WTC11 (cell line): ENCODE results near the gene RPS6KA2. TPM values are rescaled to one million over a fixed set of nuclear protein-coding genes. Genes with fewer than 3 reads are reported as not detected.

Experiments
- ATAC-seq: fragments of 200-7000 bp; cut with Tn5 transposase; 2 replicates; pipeline ENCODE4 v1.10.0; 2021; ENCODE audit warnings: mild to moderate bottlenecking, moderate library complexity
- CTCF ChIA-PET: fragments of 300-600 bp; sonication (Branson Sonifier 250); formaldehyde crosslinking; loops from one replicate; lab custom pipeline; 2021; ENCODE audit warnings: antibody characterized with exemption; lab: Charles Lee
- POLR2A ChIA-PET: fragments of 350-600 bp; sonication (Branson Sonifier 250); formaldehyde crosslinking; loops from one replicate; lab custom pipeline; 2021; ENCODE audit warnings: antibody characterized with exemption; lab: Charles Lee
- DNase-seq: peaks from one replicate; pipeline ENCODE4 v3.0.0; 2021; ENCODE audit warnings: low spot score
- H3K27ac Mint-ChIP-seq: 2 replicates; pipeline ENCODE4 v1.8.0; 2021; ENCODE audit warnings: mixed read lengths
- H3K27me3 Mint-ChIP-seq: 2 replicates; pipeline ENCODE4 v1.8.0; 2021; ENCODE audit warnings: low read depth, mild to moderate bottlenecking, moderate library complexity, mixed read lengths
- H3K36me3 Mint-ChIP-seq: 2 replicates; pipeline ENCODE4 v1.8.0; 2021; ENCODE audit warnings: mixed read lengths
- H3K4me1 Mint-ChIP-seq: 2 replicates; pipeline ENCODE4 v1.8.0; 2022; ENCODE audit warnings: mixed read lengths
- H3K4me3 Mint-ChIP-seq: 2 replicates; pipeline ENCODE4 v1.8.0; 2021; ENCODE audit warnings: mild to moderate bottlenecking, moderate library complexity, mixed read lengths
- H3K9me3 Mint-ChIP-seq: 2 replicates; pipeline ENCODE4 v1.8.0; 2021; ENCODE audit warnings: mixed read lengths
- ATF6 ChIP-seq: sonication (generic); formaldehyde crosslinking; IDR thresholded peaks from 2 replicates; pipeline ENCODE4 v1.8.1; 2023; ENCODE audit warnings: mild to moderate bottlenecking, missing genetic modification reagents
- E2F4 ChIP-seq: sonication (generic); formaldehyde crosslinking; IDR thresholded peaks from 2 replicates; pipeline ENCODE4 v1.8.1; 2022; ENCODE audit warnings: low read depth, mild to moderate bottlenecking, moderate library complexity, missing genetic modification reagents, borderline replicate concordance
- ESRRA ChIP-seq: sonication (generic); formaldehyde crosslinking; IDR thresholded peaks from 2 replicates; pipeline ENCODE4 v1.8.1; 2022; ENCODE audit warnings: mild to moderate bottlenecking, missing genetic modification reagents, borderline replicate concordance
- FOXP1 ChIP-seq: sonication (generic); formaldehyde crosslinking; IDR thresholded peaks from 2 replicates; pipeline ENCODE4 v1.8.0; 2022; ENCODE audit warnings: missing genetic modification reagents, mild to moderate bottlenecking, moderate library complexity, borderline replicate concordance
- JUN ChIP-seq: sonication (generic); formaldehyde crosslinking; IDR thresholded peaks from 2 replicates; pipeline ENCODE4 v1.8.0; 2023; ENCODE audit warnings: mild to moderate bottlenecking, missing genetic modification reagents
- KAT7 ChIP-seq: sonication (generic); formaldehyde crosslinking; IDR thresholded peaks from 2 replicates; pipeline ENCODE4 v1.8.1; 2023; ENCODE audit warnings: missing genetic modification reagents, mild to moderate bottlenecking, borderline replicate concordance
- MAX ChIP-seq: sonication (generic); formaldehyde crosslinking; IDR thresholded peaks from 2 replicates; pipeline ENCODE4 v1.8.0; 2022; ENCODE audit warnings: mild to moderate bottlenecking, missing genetic modification reagents
- NR3C1 ChIP-seq: sonication (generic); formaldehyde crosslinking; conservative IDR thresholded peaks from 2 replicates; pipeline ENCODE4 v1.8.1; 2023; ENCODE audit warnings: low read depth, mild to moderate bottlenecking, missing genetic modification reagents
- OVOL2 ChIP-seq: fragments of 250-450 bp; sonication (Bioruptor Pico); IDR thresholded peaks from 2 replicates; pipeline ENCODE4 v1.9.0; 2021; ENCODE audit warnings: mild to moderate bottlenecking, borderline replicate concordance
- PRDM15 ChIP-seq: sonication (generic); formaldehyde crosslinking; IDR thresholded peaks from 2 replicates; pipeline ENCODE4 v1.8.0; 2022; ENCODE audit warnings: missing genetic modification reagents
- STAT6 ChIP-seq: sonication (generic); formaldehyde crosslinking; conservative IDR thresholded peaks from 2 replicates; pipeline ENCODE4 v1.8.1; 2023; ENCODE audit warnings: mild to moderate bottlenecking, low read depth, missing genetic modification reagents, moderate library complexity
- TCF7 ChIP-seq: sonication (generic); formaldehyde crosslinking; IDR thresholded peaks from 2 replicates; pipeline ENCODE4 v1.8.0; 2022; ENCODE audit warnings: mild to moderate bottlenecking, low read depth, missing genetic modification reagents, moderate library complexity
- TEAD1 ChIP-seq: sonication (generic); formaldehyde crosslinking; IDR thresholded peaks from 2 replicates; pipeline ENCODE4 v1.8.0; 2022; ENCODE audit warnings: mild to moderate bottlenecking, missing genetic modification reagents
- ZNF121 ChIP-seq: sonication (generic); formaldehyde crosslinking; IDR thresholded peaks from 2 replicates; pipeline ENCODE4 v1.8.0; 2023; ENCODE audit warnings: missing genetic modification reagents
- ZNF416 ChIP-seq: fragments of 250-450 bp; sonication (Bioruptor Pico); IDR thresholded peaks from 2 replicates; pipeline ENCODE4 v1.9.0; 2021; ENCODE audit warnings: mild to moderate bottlenecking, inconsistent platforms
- ZNF423 ChIP-seq: fragments of 250-450 bp; sonication (Bioruptor Pico); IDR thresholded peaks from 2 replicates; pipeline ENCODE4 v2.1.2; 2022; ENCODE audit warnings: mild to moderate bottlenecking, moderate library complexity
- ZNF532 ChIP-seq: fragments of 250-450 bp; sonication (Bioruptor Pico); IDR thresholded peaks from 2 replicates; pipeline ENCODE4 v1.9.0; 2021; ENCODE audit warnings: mild to moderate bottlenecking, borderline replicate concordance
- total RNA-seq: library from RNA; stranded (reverse); gene quantifications from 3 replicates; pipeline ENCODE4 v1.2.3, GENCODE V29; 2021

The RPS6KA2 gene
- total RNA-seq, 1 experiment from 2014 or later = 24.2 TPM

- TF ChIP-seq KAT7 (CRISPR knock-in tag) (no peak), NR3C1 (CRISPR knock-in tag) (no peak), MAX (CRISPR knock-in tag) (no peak)
Measured at GRCh38 chr6:166483573-166484250, 143.3 kb downstream of the RPS6KA2 start (continued).

GRCh38 chr6:166483026-166483425 lies 144.0 kb downstream of the RPS6KA2 start:
- no peaks in the 10 kb centered on the region for H3K27me3 Mint-ChIP-seq
- peaks cover 17% of the 10 kb centered on the region for H3K36me3 Mint-ChIP-seq
- CTCF ChIA-PET = no interaction called here
- peaks cover 10% of the 10 kb centered on the region for H3K4me1 Mint-ChIP-seq
- DNase-seq (no peak), ATAC-seq (no peak)
- no peak for TF ChIP-seq STAT6 (CRISPR knock-in tag)
- no peak for TF ChIP-seq OVOL2 (CRISPR knock-in tag)
- no peak for TF ChIP-seq ZNF532 (CRISPR knock-in tag)
- no peak for TF ChIP-seq ZNF423 (CRISPR knock-in tag)
- no peak for TF ChIP-seq NR3C1 (CRISPR knock-in tag)
- no peak for TF ChIP-seq ESRRA
- TF ChIP-seq JUN (CRISPR knock-in tag) = no peak
- no peak overlapping the region for H3K27ac Mint-ChIP-seq
- POLR2A ChIA-PET = interaction anchor here (0.6 kb wide), 1 partner anchor 18 kb away, joined by 3 read pairs; no protein-coding TSS in a partner anchor
- no peaks in the 10 kb centered on the region for H3K9me3 Mint-ChIP-seq
- no peak overlapping the region for H3K4me3 Mint-ChIP-seq

- POLR2A ChIA-PET = no interaction called here
- ATAC-seq = no peak
- H3K4me3 Mint-ChIP-seq = no peak overlapping the region
- no peak for DNase-seq
- H3K9me3 Mint-ChIP-seq = no peaks in the 10 kb centered on the region
- H3K4me1 Mint-ChIP-seq = 0 out of 2 replicates have a peak, but pooled peaks cover 7% of the 10 kb centered on the region
- 0 out of 2 replicates have a peak overlapping the region, but pooled peaks have one; percentile 26 for H3K27ac Mint-ChIP-seq
- H3K36me3 Mint-ChIP-seq = peaks cover 4% of the 10 kb centered on the region
- CTCF ChIA-PET = no interaction called here
- no peaks in the 10 kb centered on the region for H3K27me3 Mint-ChIP-seq
- TF ChIP-seq ZNF416 (CRISPR knock-in tag) = no peak
- TF ChIP-seq E2F4 (CRISPR knock-in tag) = no peak
- TF ChIP-seq TCF7 (CRISPR knock-in tag) = no peak
- TF ChIP-seq FOXP1 = no peak
- no peak for TF ChIP-seq TEAD1 (CRISPR knock-in tag)
- no peak for TF ChIP-seq ATF6 (CRISPR knock-in tag)
- no peak for TF ChIP-seq PRDM15
- TF ChIP-seq ZNF121 (CRISPR knock-in tag) = no peak
Measured at GRCh38 chr6:166478782-166479592, 148.1 kb downstream of the RPS6KA2 start.
